Thymus (tissue), 11 donors: Measurements from ENCODE around the gene GARIN5B. TPM values are rescaled to one million over a fixed set of nuclear protein-coding genes. Genes with fewer than 3 reads are reported as not detected.

Source experiments
- DNase-seq, 9 donors: peaks; one replicate each; pipeline ENCODE4 v3.0.0-alpha.2; 2013; ENCODE audit warnings: low spot score in 9 of 9, low read depth in 6 of 9, missing footprints in 1 of 9
- H3K27ac ChIP-seq, 2 donors: one replicate each; pipeline ENCODE4 v1.5.1; 2013; ENCODE audit warnings: control low read depth in 1 of 2, low read depth in 1 of 2, low read length in 1 of 2, mild to moderate bottlenecking in 1 of 2, moderate library complexity in 1 of 2
- H3K27me3 ChIP-seq, 2 donors: one replicate each; pipeline ENCODE4 v1.5.1; 2013; ENCODE audit warnings: low read length in 1 of 2; ENCODE audit not compliant: control insufficient read depth in 2 of 2, insufficient read depth in 1 of 2
- H3K36me3 ChIP-seq, 2 donors: one replicate each; pipeline ENCODE4 v1.5.1; 2013; ENCODE audit warnings: low read length in 1 of 2, mild to moderate bottlenecking in 1 of 2, moderate library complexity in 1 of 2; ENCODE audit not compliant: control insufficient read depth in 2 of 2, insufficient read depth in 2 of 2
- H3K4me1 ChIP-seq, 2 donors: one replicate each; pipeline ENCODE4 v1.5.1; 2013; ENCODE audit warnings: low read length in 2 of 2; ENCODE audit not compliant: control insufficient read depth in 2 of 2, insufficient read depth in 2 of 2
- H3K4me3 ChIP-seq, 2 donors: one replicate each; pipeline ENCODE4 v1.5.1; 2013; ENCODE audit warnings: low read length in 2 of 2, control low read depth in 1 of 2, mild to moderate bottlenecking in 1 of 2
- H3K9me3 ChIP-seq, 2 donors: one replicate each; pipeline ENCODE4 v1.5.1; 2013; ENCODE audit warnings: low read length in 1 of 2, mild to moderate bottlenecking in 1 of 2; ENCODE audit not compliant: control insufficient read depth in 2 of 2, insufficient read depth in 1 of 2
- WGBS: extraction: QIAGEN DNeasy Blood & Tissue Kit; methylation state at CpG from one replicate; pipeline ENCODE4 v1.1.7; 2013; 5-methylcytosine and 5-hydroxymethylcytosine counted together
- polyA plus RNA-seq: library from polyadenylated mRNA; stranded (reverse); fragments of 200-250 nt; gene quantifications from one replicate; pipeline ENCODE4 v1.2.3, GENCODE V29; 2013
- total RNA-seq: library from RNA; stranded (reverse); fragments of 120-200 nt; gene quantifications from one replicate; pipeline ENCODE4 v1.2.4, GENCODE V29; 2013
- donor health status: healthy.

The GARIN5B gene
- total and polyA plus RNA-seq, 2 donors: 0.05 TPM; not detected in 1

DNA sequence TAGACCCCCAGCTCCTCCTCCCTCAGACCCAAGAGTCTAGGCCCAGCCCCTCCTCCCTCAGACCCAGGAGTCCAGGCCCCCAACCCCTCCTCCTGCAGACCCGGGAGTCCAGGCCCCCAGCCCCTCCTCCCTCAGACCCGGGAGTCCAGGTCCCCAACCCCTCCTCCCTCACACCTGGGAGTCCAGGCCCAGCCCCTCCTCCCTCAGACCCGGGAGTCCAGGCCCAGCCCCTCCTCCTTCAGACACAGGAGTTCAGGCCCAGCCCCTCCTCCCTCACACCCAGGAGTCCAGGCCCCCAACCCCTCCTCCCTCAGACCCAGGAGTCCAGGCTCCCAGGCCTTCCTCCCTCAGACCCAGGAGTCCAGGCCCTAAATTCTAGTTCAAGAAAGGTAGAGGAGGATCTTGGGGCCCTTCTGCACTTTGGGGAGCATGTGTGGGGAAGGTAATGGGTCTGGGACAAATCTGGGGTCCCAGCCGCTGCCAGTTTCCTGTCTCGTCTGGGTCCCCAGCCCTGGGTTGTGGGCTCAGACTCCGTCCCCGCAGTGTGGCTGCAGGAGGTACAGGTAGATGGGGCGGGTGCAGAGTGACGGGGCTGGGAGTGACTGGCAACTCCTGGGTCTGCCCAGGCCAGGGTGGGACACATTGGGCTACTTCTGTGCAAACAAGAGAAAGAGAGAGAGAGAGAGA, 10.4 kb upstream of the GARIN5B start:
- 62% methylated on average over 9 of the region's 9 CpGs for WGBS
- H3K9me3 ChIP-seq: no peaks in the 10 kb centered on the region
- H3K36me3 ChIP-seq: no peaks in the 10 kb centered on the region
- no peak for DNase-seq
- H3K27ac ChIP-seq: no peak overlapping the region
- peaks cover 3 to 15% of the 10 kb centered on the region in 2 donors for H3K4me1 ChIP-seq
- no peak overlapping the region for H3K4me3 ChIP-seq
- peaks cover 45 to 98% of the 10 kb centered on the region in 2 donors for H3K27me3 ChIP-seq

DNA sequence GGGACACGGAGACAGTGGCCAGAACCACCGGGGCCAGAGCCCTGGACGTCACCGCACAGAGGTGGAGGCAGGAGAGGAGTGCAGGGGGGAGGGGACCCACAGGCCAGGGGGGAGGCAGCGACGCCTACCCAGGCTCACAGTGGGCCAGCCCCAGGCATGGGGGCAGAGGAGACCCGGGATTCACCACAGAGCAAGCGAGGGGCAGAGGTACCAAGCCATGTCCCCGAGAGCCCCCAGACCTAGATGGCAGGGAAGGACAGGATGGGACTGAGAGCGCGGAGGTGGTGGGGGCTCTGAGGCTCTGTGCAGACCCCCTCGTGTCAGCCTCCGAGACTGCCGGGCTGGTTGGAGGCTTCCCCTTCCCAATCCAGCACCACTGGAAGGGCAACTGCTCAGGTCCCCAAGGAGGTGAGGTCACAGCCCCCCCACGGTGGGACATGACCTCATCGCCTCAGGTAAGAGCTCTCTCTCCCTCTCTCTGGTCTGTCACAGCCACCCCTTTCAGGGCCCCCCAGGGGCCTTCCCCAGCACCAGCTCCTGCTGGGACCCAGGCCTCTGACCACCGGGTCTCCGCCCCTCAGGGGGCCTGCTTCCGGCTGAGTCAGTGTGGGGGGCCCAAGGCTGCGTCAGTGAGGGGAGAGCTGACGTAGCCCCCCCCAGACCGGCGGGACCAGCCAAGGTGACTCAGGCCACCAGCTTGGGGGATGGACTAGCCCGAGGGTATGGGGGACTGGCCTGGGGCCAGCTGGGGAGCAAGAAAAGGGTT, 9.4 kb upstream of the GARIN5B start:
- H3K27me3 ChIP-seq: peaks cover 51 to 98% of the 10 kb centered on the region in 2 donors

DNA sequence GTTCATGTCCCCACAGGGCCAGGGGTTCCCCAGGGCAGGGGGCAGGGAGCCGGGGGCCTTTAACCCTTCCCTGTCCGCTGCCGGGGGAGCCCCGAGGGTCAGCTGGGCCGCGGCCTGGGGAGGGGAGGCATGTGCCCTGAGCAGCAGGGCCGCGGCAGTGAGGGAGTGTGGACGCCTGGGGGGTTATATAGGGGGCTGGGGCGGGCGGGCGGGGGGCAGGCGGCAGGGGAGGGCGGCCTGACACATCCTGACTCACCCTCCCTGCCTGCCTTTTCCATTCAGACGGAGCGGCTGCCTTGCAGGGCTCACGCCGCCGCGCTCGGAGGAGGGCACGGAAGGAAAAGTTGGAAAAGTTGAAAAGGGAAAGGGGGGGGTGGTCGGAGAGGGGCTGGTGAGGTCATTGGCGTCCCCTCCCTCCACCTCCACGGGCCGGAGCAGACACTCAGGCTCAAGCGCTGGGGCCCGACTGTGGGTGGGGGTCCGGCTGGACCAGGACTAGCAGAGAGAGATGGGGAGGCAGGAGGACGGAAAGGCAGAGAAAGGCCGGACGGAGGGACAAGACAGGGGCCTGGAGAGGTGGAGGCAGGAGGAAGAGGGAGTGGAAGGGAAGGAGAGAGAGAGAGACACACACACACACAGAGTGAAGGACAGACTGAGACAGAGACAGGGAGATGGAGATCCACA, 7.4 kb upstream of the GARIN5B start, which contains the start of gene IL11:
Gene IL11 (minus strand): TSS at position 159 of the 684 bp plus-strand sequence. CDS start 153 bp downstream, at position 6.
- Histone ChIP-seq H3K9me3 (no peaks in the 10 kb centered on the region), H3K4me3 (peak within 1 kb of the TSS in 1 of 2 donors; percentile 34), H3K4me1 (peaks cover 3 to 12% of the 10 kb centered on the region in 2 donors), H3K27me3 (peaks cover 47 to 97% of the 10 kb centered on the region in 2 donors), H3K36me3 (no peaks in the 10 kb centered on the region), H3K27ac (no peak within 1 kb of the TSS)
- no peak for DNase-seq
- 14% methylated on average over 32 of the region's 32 CpGs for WGBS

More for the DNA sequence above, 9.4 kb upstream of the GARIN5B start:
- peaks cover 3 to 15% of the 10 kb centered on the region in 2 donors for H3K4me1 ChIP-seq
- no peak overlapping the region for H3K27ac ChIP-seq
- DNase-seq: no peak
- H3K4me3 ChIP-seq: no peak overlapping the region
- H3K36me3 ChIP-seq: no peaks in the 10 kb centered on the region
- no peaks in the 10 kb centered on the region for H3K9me3 ChIP-seq
- WGBS: 39% methylated on average over 24 of the region's 24 CpGs

DNA sequence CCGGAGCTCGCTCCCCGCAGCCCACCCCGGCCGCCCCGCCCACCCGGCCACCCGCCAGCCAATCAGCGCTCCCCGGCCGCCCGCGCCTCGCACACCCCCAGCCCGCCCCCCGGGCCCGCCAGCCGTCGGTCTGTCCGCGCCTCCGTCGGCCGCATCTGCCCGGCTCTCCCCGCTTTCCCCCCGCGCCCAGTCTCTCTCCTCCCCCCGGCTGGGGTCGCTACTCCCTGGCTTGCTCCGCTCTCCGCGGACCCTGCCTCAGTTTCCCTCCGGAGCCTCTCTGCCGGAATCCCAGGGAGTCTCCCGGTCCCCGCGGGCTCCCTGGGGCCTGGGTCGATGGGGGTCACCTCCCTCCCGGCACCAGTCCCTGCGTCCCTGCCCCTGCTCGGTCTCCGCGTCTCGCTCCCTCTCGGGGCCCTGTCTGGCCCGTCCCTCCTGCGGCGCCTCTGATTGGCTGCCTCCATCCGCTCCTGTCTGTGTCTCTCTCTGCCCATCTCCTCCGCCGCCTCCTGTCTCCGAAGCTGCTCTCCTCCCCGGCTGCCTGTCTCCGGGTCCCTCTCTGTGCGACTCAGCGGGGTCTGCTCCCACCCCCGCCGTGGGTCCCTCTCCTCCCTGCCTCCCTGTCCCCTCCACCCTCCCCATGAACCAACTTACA, 6.7 kb upstream of the GARIN5B start:
- DNase-seq: no peak
- Histone ChIP-seq H3K4me3 (peak overlapping the region in 1 of 2 donors; percentile 34), H3K27me3 (peaks cover 47 to 95% of the 10 kb centered on the region in 2 donors), H3K9me3 (no peaks in the 10 kb centered on the region), H3K27ac (no peak overlapping the region), H3K36me3 (no peaks in the 10 kb centered on the region), H3K4me1 (peaks cover 3 to 12% of the 10 kb centered on the region in 2 donors)
- 3% methylated on average over 59 of the region's 59 CpGs for WGBS

DNA sequence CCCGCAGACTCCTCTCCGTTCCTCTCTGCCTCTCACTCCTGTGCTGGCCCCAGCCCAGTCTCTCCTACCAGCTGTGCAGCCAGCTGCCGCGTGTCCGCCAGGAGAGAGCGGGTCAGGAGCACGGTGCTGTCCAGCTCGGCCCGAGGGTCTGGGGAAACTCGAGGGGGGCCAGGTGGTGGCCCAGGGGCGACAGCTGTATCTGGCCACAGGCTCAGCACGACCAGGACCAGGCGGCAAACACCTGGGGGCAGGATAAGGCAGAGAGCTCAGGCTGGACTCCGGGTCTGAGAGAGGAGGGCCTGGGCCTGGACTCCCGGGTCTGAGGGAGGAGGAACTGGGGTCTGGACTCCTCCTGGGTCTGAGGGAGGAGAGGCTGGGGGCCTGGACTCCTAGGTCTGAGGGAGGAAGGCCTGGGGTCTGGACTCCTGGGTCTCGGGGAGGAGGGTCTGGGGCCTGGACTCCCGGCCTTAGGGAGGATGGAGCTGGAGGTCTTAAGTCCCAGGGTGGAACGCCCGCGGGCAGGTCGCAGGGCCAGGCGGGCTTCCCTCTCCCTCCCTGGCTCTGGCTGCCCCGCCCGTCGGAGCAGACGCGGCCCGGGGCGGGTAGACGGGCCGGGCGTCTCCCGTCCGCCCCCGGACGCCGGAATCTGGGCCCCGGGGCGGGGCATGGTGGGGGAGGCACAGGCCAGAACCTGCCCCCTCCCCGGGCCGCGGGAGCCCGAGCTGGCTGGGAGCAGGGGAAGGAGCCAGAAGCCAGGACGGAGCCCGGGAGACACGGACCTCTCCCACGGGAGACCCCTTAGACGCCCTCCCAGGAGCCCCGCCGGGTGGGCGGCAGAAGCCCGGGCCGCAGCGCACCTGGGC, 5.9 kb upstream of the GARIN5B start:
- H3K9me3 ChIP-seq: no peaks in the 10 kb centered on the region
- no peak overlapping the region for H3K27ac ChIP-seq
- no peak for DNase-seq
- H3K4me1 ChIP-seq: peaks cover 3 to 12% of the 10 kb centered on the region in 2 donors
- H3K27me3 ChIP-seq: peaks cover 42 to 92% of the 10 kb centered on the region in 2 donors
- H3K4me3 ChIP-seq: peak overlapping the region in 1 of 2 donors; percentile 34
- H3K36me3 ChIP-seq: no peaks in the 10 kb centered on the region
- 16% methylated on average over 54 of the region's 54 CpGs for WGBS

DNA sequence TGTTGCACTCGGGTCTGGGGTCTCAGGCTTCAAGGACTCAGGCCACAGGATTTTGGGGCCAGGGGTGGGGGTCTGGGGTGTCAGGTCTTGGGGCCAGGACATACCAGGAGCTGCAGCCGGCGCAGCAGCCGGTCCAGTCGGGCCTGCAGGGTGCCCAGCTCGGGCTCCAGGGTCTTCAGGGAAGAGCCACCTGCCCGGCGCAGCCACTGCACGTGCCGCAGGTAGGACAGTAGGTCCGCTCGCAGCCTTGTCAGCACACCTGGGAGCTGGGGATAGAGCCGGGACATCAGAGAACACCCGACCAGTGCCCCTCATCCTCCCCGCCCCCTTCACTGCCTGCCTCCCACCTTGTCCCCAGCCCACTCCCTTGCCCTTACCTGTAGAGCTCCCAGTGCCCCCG, 5.0 kb upstream of the GARIN5B start:
- no peaks in the 10 kb centered on the region for H3K9me3 ChIP-seq
- no peak overlapping the region for H3K4me3 ChIP-seq
- no peaks in the 10 kb centered on the region for H3K36me3 ChIP-seq
- H3K27ac ChIP-seq: no peak overlapping the region
- no peak for DNase-seq
- peaks cover 3 to 12% of the 10 kb centered on the region in 2 donors for H3K4me1 ChIP-seq
- 91% methylated on average over 16 of the region's 16 CpGs for WGBS
- H3K27me3 ChIP-seq: peaks cover 42 to 92% of the 10 kb centered on the region in 2 donors

DNA sequence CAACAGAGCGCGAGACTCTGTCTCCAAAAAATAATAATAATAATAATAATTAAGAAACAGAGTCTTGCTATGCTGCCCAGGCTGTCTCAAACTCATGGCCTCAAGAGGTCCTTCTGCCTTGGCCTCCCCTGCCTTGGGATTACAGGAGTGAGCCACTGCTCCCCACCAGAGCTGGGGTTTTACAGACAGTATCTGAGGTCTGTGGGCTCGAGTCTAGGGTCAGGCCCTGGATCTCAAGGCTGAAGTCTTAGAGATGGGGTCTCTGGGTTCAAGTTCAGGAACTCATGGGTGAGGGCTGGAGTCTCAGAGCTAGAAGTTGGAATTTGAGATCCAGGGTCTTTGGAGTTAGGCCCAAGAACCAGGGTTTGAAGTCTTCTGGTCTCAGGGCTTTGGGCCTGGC, 3.7 kb upstream of the GARIN5B start:
- H3K27me3 ChIP-seq: peaks cover 35 to 87% of the 10 kb centered on the region in 2 donors
- H3K27ac ChIP-seq: no peak overlapping the region
- H3K36me3 ChIP-seq: no peaks in the 10 kb centered on the region
- peaks cover 3 to 7% of the 10 kb centered on the region in 2 donors for H3K4me1 ChIP-seq
- H3K4me3 ChIP-seq: no peak overlapping the region
- no peak for DNase-seq
- 79% methylated on average over 3 of the region's 3 CpGs for WGBS
- H3K9me3 ChIP-seq: no peaks in the 10 kb centered on the region

DNA sequence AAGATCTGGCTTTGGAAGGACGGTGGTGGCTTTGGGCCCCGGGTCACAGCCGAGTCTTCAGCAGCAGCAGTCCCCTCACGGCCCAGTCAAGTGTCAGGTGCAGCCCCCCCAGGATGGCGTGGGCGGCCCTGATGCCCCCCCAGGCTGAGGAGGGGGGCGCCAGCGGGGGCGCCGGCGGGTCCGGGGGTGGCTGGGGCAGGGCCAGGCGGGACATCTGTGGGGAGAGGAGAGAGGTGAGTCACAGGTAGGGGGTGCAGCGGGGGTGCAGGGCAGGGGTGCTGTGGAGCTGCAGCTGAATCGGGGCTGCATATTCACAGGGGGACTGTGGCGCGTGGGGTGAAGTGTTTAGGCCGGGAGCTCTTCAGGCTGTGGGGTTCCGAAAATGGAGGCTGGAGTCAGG, 2.9 kb upstream of the GARIN5B start:
- Histone ChIP-seq H3K4me3 (no peak overlapping the region), H3K27me3 (peaks cover 31 to 80% of the 10 kb centered on the region in 2 donors), H3K27ac (no peak overlapping the region), H3K36me3 (no peaks in the 10 kb centered on the region), H3K9me3 (no peaks in the 10 kb centered on the region), H3K4me1 (peaks cover 3 to 7% of the 10 kb centered on the region in 2 donors)
- WGBS: 85% methylated on average over 19 of the region's 19 CpGs
- no peak for DNase-seq
